Immature natural killer cell (primary cell): Measurements from ENCODE around the gene NEK2. TPM values are rescaled to one million over a fixed set of nuclear protein-coding genes. Genes with fewer than 3 reads are reported as not detected.
"Not testable (repeated sequence)": the region's sequence is repeated elsewhere in the genome, so short reads cannot be mapped to it uniquely, and the experiment has no call there.

Experiments
- DNase-seq, 3 donors: peaks; one replicate each; pipeline ENCODE4 v3.0.0; 2022; ENCODE audit warnings: mixed read lengths in 1 of 3
- H3K27ac Mint-ChIP-seq, 6 donors: one replicate each; pipeline ENCODE4 v1.8.0; 2020; ENCODE audit warnings: mixed read lengths in 6 of 6, mild to moderate bottlenecking in 5 of 6, inconsistent platforms in 4 of 6, moderate library complexity in 3 of 6
- H3K27me3 Mint-ChIP-seq, 3 donors: one replicate each; pipeline ENCODE4 v1.8.0; 2020 to 2021; ENCODE audit warnings: low read depth in 3 of 3, mild to moderate bottlenecking in 3 of 3, mixed read lengths in 3 of 3, moderate library complexity in 3 of 3, inconsistent platforms in 1 of 3
- H3K36me3 Mint-ChIP-seq, 3 donors: one replicate each; pipeline ENCODE4 v1.8.0; 2020; ENCODE audit warnings: mixed read lengths in 3 of 3, inconsistent platforms in 2 of 3, mild to moderate bottlenecking in 2 of 3
- H3K4me1 Mint-ChIP-seq, 2 donors: one replicate each; pipeline ENCODE4 v1.8.0; 2020; ENCODE audit warnings: inconsistent platforms in 2 of 2, mild to moderate bottlenecking in 2 of 2, mixed read lengths in 2 of 2, moderate library complexity in 1 of 2
- H3K4me3 Mint-ChIP-seq, 5 donors: one replicate each; pipeline ENCODE4 v1.8.0; 2020; ENCODE audit warnings: mild to moderate bottlenecking in 5 of 5, mixed read lengths in 5 of 5, inconsistent platforms in 3 of 5, moderate library complexity in 3 of 5
- H3K9me3 Mint-ChIP-seq, 6 donors: one replicate each; pipeline ENCODE4 v1.8.0; 2020; ENCODE audit warnings: mild to moderate bottlenecking in 6 of 6, mixed read lengths in 6 of 6, inconsistent platforms in 4 of 6, moderate library complexity in 3 of 6
- polyA plus RNA-seq, 3 donors: library from polyadenylated mRNA; unstranded; fragments of 300-500 nt; fragmentation: Illumina TruSeq; gene quantifications; one replicate each; pipeline ENCODE4 v1.2.3, GENCODE V29; 2021

NEK2 gene
- 1 to 10 TPM in 1 of 3 donors, under 1 TPM in 2; 0.39 to 1.4 (median 1.00) TPM for polyA plus RNA-seq

DNA sequence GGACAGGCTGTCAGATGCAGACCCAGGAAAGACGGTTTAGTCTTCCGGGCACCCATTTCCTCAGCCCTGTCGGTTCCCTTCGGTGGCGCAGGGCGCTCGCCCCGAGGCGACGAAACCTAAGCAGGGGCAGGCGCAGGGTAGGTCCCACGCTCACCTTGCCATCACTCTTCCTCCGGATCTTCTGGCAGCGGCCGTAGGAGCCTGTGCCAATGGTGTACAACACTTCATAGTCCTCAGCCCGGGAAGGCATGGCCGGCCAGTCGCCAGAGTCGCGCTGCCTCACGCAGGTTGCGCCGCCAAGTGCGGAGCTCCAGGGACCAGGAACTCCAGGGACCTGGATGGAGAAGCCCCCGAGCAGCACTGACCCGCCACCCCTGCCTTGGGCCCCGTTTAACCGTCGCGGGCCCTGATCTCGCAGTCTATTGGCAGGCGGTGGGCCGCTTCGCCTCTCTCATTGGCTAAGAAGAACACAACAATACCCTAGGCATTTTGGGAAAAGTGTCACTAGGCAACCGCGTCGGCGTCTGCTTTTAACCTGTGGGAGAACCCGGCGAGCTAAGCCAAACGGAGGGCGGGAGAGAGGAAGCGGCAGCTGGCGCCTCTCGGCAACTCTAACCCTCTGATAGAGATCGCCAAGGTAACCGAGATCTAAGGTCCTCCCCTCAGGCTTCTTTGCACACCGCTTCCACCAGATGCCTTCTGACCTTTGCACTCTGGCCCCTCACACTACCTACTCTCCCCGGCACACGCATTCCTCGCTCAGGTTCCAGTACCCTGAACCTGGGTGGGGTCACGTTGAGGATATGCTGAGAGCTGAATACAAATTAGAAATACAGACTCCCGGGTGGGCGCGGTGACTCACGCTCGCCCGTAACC is at the start of gene NEK2:
TSS of gene NEK2 (minus strand) at position 392 of the 876 bp plus-strand sequence. CDS start at position 250, 142 bp downstream.
- Mint-ChIP-seq H3K4me3 (peak within 1 kb of the TSS; percentile 89 to 93 (median 91)), H3K9me3 (no peaks in the 10 kb centered on the region), H3K36me3 (no peaks in the 10 kb centered on the region), H3K27ac (peak within 1 kb of the TSS in 5 of 6 donors; percentile 69 to 87 (median 75)), H3K4me1 (peaks cover 25 to 26% of the 10 kb centered on the region in 2 donors), H3K27me3 (peaks cover 0 to 2% (median 2%) of the 10 kb centered on the region in 3 donors)
- DNase-seq = peak; percentile 74 to 78 (median 74)

DNA sequence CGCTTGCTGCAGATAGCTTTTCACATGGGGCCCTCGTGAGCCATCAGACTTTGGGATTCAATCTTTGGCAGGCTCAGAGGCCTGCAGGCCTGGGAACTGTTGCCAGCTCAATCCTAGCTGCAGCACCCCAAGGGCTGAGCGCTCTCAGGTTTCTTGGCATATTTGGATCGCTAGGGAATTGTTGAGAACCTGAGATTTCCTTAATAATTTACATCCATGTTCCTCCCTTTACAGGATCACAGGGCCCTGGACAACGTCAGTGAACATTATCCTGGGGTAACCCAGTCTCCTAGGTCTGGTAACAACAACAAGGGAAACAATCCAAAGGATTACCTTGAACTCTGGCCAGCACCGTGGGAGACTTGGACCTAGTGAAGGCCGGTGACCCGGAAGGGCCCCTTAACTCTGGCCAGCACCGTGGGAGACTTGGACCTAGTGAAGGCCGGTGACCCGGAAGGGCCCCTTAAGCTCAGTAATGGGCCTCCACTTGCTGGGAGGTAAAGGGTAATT is 49.3 kb upstream of the NEK2 start:
- Mint-ChIP-seq H3K4me3 (no peak overlapping the region), H3K36me3 (no peaks in the 10 kb centered on the region), H3K4me1 (no peaks in the 10 kb centered on the region), H3K27me3 (peaks cover 1 to 3% (median 2%) of the 10 kb centered on the region in 3 donors), H3K27ac (no peak overlapping the region), H3K9me3 (no peaks in the 10 kb centered on the region)
- no peak for DNase-seq

DNA sequence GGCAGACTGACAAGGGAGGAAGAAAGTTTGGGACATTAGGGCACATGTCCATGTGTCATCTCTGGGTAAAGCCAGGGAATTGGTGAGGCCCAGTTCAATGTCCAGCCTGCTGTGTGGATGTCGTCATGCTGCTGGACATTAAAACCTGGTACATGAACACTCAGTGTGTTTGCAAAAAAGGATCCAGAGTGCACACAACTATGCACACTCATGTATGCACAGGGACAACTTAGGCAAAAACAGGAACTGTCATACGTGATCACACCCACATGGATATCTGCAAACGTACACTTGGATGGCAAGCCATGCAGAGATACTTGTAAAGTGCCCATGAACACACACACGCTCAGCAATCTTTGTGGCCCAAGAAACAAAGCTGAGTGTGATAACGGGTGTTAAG is 47.9 kb upstream of the NEK2 start:
- no peak for DNase-seq
- H3K4me3 Mint-ChIP-seq = no peak overlapping the region

DNA sequence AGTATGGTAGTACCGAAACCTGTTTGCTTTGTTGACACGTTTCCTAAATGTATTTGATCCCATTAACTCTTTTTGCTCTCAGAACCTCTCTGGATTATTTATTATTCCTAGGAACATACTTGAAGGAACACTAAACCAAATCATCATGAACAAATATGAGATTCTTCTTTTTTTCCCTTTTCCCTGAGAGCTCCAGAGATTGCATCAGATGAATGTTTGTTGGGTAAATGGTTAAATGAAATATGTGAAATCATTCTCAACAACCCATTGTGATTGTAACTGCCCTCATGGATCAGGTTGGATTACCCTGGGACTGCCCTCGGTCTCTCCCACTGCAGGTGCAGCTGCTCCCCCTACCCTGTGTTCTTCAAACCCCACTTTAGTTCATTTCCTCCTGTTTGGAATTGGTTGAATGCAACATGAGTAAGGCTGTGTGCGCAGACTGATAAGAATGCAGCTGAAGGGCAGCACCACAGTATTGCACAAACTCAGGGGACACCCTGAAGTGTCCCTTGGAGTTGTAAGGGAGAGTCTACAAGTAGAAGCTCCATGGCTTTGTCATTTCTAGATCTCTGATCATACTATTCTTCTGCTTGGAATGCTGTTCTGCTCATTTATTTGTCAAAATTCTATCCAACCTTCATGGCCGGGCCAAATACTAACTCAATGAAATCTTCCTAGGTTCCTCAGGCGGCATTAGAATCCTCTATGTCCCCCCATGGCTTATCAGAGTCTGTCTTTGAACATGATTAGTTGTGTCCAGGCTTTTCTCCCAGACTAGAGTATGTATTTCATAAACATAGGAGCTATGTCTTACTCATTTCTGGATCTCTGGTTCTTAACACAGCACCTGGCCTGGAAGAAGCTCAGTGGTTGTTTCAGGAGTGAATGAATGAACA is 47.1 kb upstream of the NEK2 start:
- no peaks in the 10 kb centered on the region for H3K36me3 Mint-ChIP-seq
- DNase-seq = no peak
- no peaks in the 10 kb centered on the region for H3K4me1 Mint-ChIP-seq
- no peak overlapping the region for H3K27ac Mint-ChIP-seq
- H3K9me3 Mint-ChIP-seq = no peaks in the 10 kb centered on the region
- no peak overlapping the region for H3K4me3 Mint-ChIP-seq
- H3K27me3 Mint-ChIP-seq = peaks cover 1 to 3% (median 2%) of the 10 kb centered on the region in 3 donors

More for the DNA sequence above, 47.9 kb upstream of the NEK2 start:
- H3K9me3 Mint-ChIP-seq = no peaks in the 10 kb centered on the region
- no peaks in the 10 kb centered on the region for H3K36me3 Mint-ChIP-seq
- no peaks in the 10 kb centered on the region for H3K4me1 Mint-ChIP-seq
- peaks cover 1 to 3% (median 2%) of the 10 kb centered on the region in 3 donors for H3K27me3 Mint-ChIP-seq
- no peak overlapping the region for H3K27ac Mint-ChIP-seq

DNA sequence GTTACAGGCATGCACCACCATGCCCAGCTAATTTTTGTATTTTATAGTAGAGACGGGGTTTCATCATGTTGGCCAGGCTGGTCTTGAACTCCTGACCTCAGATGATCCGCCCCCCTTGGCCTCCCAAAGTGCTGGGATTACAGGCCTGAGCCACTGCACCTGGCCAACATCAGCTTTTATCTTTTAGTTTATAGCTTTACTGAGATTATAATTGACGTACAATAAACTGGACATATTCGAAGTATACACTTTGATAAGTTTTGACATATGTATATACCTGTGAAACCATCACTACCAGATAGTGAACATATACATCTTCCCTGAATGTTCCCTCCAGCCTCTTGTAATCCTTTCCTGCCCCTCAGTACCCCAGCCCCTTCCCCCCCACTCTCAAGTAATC is 41.1 kb upstream of the NEK2 start:
- H3K4me1 Mint-ChIP-seq, H3K36me3 Mint-ChIP-seq, H3K27ac Mint-ChIP-seq, H3K9me3 Mint-ChIP-seq, H3K4me3 Mint-ChIP-seq, H3K27me3 Mint-ChIP-seq, DNase-seq: not testable (repeated sequence)

DNA sequence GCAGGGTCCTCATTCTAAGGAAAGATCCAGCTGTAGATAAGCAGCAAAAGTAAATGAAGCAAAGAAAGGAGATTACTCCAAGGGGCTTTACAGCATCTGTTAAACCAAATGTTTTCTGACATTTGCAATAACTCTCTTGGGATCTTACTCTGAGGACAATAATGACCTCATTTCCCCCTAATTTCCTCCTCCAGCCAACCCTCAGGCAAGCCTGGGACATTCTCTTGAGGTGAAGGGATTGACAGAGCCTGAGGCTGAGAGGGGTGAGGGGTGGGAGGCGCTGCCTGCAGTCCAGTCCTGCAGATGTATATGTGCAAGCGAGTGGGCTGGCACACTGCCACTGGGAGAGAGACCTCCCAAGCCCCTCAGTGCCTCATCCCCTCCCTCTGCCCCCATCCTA is 40.5 kb upstream of the NEK2 start:
- Mint-ChIP-seq H3K27me3 (peaks cover 0 to 1% (median 1%) of the 10 kb centered on the region in 3 donors), H3K9me3 (no peaks in the 10 kb centered on the region), H3K4me1 (no peaks in the 10 kb centered on the region), H3K27ac (no peak overlapping the region), H3K36me3 (no peaks in the 10 kb centered on the region), H3K4me3 (no peak overlapping the region)
- DNase-seq = no peak

DNA sequence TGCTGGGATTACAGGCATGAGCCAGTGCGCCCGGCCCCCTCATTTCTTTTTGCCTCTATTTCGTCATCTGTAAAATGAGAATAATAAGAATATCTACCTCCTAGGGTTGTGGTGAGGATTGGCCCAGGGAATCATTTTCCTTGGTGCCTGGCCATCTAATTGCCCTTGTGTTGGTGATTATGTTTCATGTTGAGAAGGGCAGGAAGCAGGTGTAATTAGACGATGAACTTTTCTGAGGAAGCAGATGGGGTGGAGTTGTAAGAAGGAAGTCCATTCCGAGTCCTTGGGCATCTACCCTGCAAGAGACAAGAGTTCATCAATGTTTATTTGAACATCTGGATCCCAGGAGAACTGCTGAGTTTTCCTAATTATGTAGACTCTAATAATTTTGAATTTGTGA is 38.7 kb upstream of the NEK2 start:
- H3K4me1 Mint-ChIP-seq = no peaks in the 10 kb centered on the region
- H3K4me3 Mint-ChIP-seq = no peak overlapping the region
- H3K36me3 Mint-ChIP-seq = no peaks in the 10 kb centered on the region
- no peak for DNase-seq
- no peaks in the 10 kb centered on the region for H3K9me3 Mint-ChIP-seq
- no peaks in the 10 kb centered on the region for H3K27me3 Mint-ChIP-seq
- no peak overlapping the region for H3K27ac Mint-ChIP-seq

DNA sequence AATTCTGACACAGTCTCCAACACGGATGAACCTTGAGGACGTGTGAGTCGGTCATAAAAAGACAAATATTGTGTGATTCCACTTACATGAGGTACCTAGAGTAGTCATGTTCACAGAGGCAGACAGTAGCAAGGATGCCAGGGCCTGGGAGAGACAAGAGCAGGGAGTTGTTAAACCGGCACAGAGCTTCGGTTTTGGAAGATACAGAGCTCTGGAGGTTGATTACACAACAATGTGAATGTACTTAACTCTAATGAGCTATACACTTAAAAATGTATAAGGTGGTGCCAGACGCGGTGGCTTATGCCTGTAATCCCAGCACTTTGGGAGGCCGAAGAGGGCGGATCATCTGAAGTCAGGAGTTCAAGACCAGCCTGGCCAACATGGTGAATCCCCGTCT is 37.8 kb upstream of the NEK2 start:
- DNase-seq = no peak
- Mint-ChIP-seq H3K27ac (peak overlapping the region in 1 of 6 donors; percentile 19), H3K27me3 (no peaks in the 10 kb centered on the region), H3K4me3 (no peak overlapping the region), H3K9me3 (no peaks in the 10 kb centered on the region), H3K36me3 (no peaks in the 10 kb centered on the region), H3K4me1 (no peaks in the 10 kb centered on the region)

DNA sequence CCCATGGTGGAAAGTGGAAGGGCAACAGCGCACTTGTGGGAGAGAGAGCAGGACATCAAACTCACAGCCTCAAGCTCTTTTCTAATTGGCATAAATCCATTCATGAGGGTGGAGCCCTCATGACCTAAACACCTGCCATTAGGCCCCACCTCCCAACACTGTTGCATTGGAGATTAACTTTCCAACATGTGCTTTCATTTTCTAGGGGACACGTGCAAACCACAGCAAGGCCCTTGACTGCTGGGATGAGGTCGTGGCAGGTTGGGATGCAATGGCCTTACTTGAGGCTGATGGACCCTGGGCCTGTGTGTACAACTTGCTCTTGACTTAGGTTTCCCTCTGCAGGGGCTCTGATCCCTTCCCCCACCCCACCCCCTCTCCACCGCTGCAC is 35.9 kb upstream of the NEK2 start:
- Mint-ChIP-seq H3K4me3 (no peak overlapping the region), H3K27me3 (no peaks in the 10 kb centered on the region), H3K9me3 (no peaks in the 10 kb centered on the region), H3K4me1 (no peaks in the 10 kb centered on the region), H3K27ac (no peak overlapping the region), H3K36me3 (no peaks in the 10 kb centered on the region)
- no peak for DNase-seq

DNA sequence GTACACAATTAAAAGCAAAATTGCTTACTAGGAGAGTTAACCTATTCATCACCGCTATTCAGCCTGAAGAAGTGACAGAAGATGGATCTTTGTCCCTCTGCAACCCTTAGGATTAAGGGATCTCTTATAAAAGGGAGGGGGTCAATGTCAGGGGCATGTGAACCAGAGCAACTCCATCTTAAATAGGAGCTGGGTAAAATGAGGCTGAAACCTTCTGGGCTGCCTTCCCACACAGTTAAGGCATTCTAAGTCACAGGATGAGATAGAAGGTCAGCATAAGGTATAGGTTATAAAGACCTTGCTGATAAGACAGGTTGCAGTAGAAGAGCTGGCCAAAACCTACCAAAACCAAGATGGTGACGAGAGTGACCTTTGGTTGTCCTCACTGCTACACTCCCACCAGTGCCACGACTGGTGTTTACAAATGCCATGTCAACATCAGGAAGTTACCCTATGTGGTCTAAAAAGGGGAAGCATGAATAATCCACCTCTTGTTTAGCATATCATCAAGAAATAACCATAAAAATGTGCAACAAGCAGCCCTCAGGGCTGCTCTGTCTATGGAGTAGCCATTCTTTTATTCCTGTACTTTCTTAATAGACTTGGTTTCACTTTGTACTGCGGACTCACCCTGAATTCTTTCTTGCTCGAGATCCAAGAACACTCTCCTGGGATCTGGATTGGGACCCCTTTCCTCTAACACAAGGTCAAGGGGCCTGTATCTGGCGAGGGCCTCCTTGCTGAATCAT is 35.3 kb upstream of the NEK2 start:
- Mint-ChIP-seq H3K27ac (no peak overlapping the region), H3K4me3 (no peak overlapping the region), H3K4me1 (no peaks in the 10 kb centered on the region), H3K36me3 (no peaks in the 10 kb centered on the region), H3K9me3 (no peaks in the 10 kb centered on the region), H3K27me3 (no peaks in the 10 kb centered on the region)
- no peak for DNase-seq

DNA sequence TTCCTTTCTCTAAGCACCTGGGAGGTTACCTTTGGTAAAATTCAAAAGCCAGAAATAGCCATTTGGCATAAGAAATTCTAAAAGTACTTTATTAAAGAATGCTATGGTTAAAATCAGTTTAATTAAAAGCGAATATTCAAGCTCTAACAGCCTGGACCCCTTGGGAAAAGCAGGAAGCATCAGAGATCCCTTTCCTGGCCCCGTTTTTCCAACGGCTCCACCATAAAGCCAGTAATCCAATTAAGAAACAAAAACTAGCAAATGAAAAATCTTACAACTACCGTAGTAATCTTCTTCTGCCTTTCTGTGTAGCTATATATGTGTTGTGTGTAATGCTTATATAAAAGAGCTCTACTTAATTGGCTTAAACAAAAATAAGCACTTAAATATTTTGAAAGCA is 33.5 kb upstream of the NEK2 start:
- Mint-ChIP-seq H3K9me3 (no peaks in the 10 kb centered on the region), H3K36me3 (no peaks in the 10 kb centered on the region), H3K4me1 (no peaks in the 10 kb centered on the region), H3K4me3 (no peak overlapping the region), H3K27me3 (no peaks in the 10 kb centered on the region), H3K27ac (no peak overlapping the region)
- no peak for DNase-seq

DNA sequence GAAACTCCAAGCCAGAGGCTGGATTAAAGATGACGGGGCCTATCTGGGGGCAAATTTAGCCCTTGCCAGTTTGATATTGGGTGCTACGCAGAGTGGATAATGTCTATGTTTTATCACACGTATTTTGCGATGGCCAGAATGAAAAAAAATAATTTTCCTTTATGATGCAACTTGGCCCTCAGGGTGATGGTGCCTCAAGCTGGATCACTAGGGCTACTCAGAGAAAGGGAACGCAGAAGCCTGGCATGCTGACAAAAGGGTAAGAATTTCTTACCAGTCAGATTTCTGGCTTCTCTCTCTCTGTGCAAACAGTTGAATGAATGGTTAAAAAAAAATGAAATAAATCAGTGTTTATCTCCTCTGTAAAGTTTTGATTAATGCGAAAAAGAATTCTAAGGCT is 32.6 kb upstream of the NEK2 start:
- Mint-ChIP-seq H3K36me3 (no peaks in the 10 kb centered on the region), H3K27ac (no peak overlapping the region), H3K27me3 (no peaks in the 10 kb centered on the region), H3K9me3 (no peaks in the 10 kb centered on the region), H3K4me1 (no peaks in the 10 kb centered on the region), H3K4me3 (no peak overlapping the region)
- DNase-seq = no peak

DNA sequence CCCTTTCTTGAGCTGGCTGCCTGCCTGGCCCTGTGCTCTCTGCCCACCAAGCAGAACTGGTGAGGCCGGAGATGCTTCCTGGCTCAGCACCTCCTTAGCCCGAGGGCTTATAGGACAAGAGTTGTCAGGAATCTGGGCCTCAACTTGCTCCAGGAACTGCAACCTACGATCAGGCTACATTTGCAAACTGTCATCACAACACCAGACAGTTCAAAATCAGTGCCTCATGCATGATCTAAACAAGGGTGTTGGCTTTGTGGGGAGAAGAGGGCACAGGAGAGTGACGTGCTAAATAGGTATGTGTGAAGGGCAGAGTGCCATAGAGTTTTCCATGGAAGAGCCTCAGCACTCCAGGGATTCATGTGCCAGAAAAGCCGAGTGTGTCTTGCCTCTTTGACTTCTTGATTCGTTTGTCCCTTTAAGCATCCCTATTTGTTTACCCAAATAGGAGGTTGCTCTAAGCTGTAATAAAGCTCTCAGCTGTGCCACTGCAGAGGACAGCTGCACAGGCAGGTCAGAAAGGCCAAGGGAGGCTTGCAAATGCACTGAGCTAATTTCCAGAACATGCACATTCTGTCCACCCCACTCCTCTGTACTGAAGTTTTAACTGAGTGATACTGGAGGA is 30.2 kb upstream of the NEK2 start:
- Mint-ChIP-seq H3K9me3 (no peaks in the 10 kb centered on the region), H3K36me3 (no peaks in the 10 kb centered on the region), H3K4me3 (no peak overlapping the region), H3K4me1 (no peaks in the 10 kb centered on the region), H3K27ac (no peak overlapping the region), H3K27me3 (peaks cover under 1 to 4% (median 2%) of the 10 kb centered on the region in 3 donors)
- DNase-seq = no peak
